HFFc6 (cell line): ENCODE results near the gene NAPSA. TPM values are rescaled to one million over a fixed set of nuclear protein-coding genes. Genes with fewer than 3 reads are reported as not detected.
A peak's percentile ranks its signal among the peaks of the same experiment; 100 is the strongest.

Experiments used
- DNase-seq: peaks from one replicate; pipeline ENCODE4 v3.0.0-alpha.2; 2018
- H3K27ac Mint-ChIP-seq: 2 replicates; pipeline ENCODE4 v1.8.0; 2020; ENCODE audit warnings: mild to moderate bottlenecking, mixed read lengths
- H3K27me3 Mint-ChIP-seq: 2 replicates; pipeline ENCODE4 v1.8.0; 2021; ENCODE audit warnings: mild to moderate bottlenecking, moderate library complexity, mixed read lengths; ENCODE audit not compliant: insufficient read depth
- H3K36me3 Mint-ChIP-seq: 2 replicates; pipeline ENCODE4 v1.8.0; 2021; ENCODE audit warnings: low read depth, mixed read lengths
- H3K4me1 Mint-ChIP-seq: 2 replicates; pipeline ENCODE4 v1.8.0; 2020; ENCODE audit warnings: low read depth, mixed read lengths
- H3K4me3 Mint-ChIP-seq: 2 replicates; pipeline ENCODE4 v1.8.0; 2020; ENCODE audit warnings: mild to moderate bottlenecking, moderate library complexity, mixed read lengths
- H3K9me3 Mint-ChIP-seq: 2 replicates; pipeline ENCODE4 v1.8.0; 2020; ENCODE audit warnings: mild to moderate bottlenecking, mixed read lengths
- CTCF ChIP-seq: fragments of 200-600 bp; sonication (generic); IDR thresholded peaks from 2 replicates; pipeline ENCODE4 v1.5.0; 2021; ENCODE audit warnings: antibody characterized with exemption, mild to moderate bottlenecking
- total RNA-seq, 6 experiments: library from RNA; stranded (reverse); fragmentation: NEBNext Ultra II Directional; extraction: Animal tissue kit (Norgen Biotek cat#: 25700); gene quantifications; 2 replicates in 1 of 6; 3 replicates in 5 of 6; pipeline ENCODE4 v1.2.3, GENCODE V29; 2021

Gene NAPSA
- total RNA-seq, 6 experiments from 2014 or later: 0.12 to 0.66 (median 0.41) TPM; not detected in 2

GRCh38 chr19:50315773-50316448 lies 49.5 kb downstream of the NAPSA start:
- H3K9me3 Mint-ChIP-seq: no peaks in the 10 kb centered on the region
- peak; percentile 5 for DNase-seq
- H3K36me3 Mint-ChIP-seq: no peaks in the 10 kb centered on the region
- H3K27me3 Mint-ChIP-seq: peaks cover 32% of the 10 kb centered on the region
- no peak for TF ChIP-seq CTCF
- peaks cover 6% of the 10 kb centered on the region; the same call in 1 of the 2 replicates for H3K4me1 Mint-ChIP-seq
- no peak overlapping the region for H3K4me3 Mint-ChIP-seq
- H3K27ac Mint-ChIP-seq: no peak overlapping the region

- H3K27me3 Mint-ChIP-seq: peaks cover 41% of the 10 kb centered on the region
- no peak for TF ChIP-seq CTCF
- H3K4me3 Mint-ChIP-seq: no peak overlapping the region
- no peaks in the 10 kb centered on the region for H3K36me3 Mint-ChIP-seq
- H3K9me3 Mint-ChIP-seq: no peaks in the 10 kb centered on the region
- no peak for DNase-seq
- no peak overlapping the region for H3K27ac Mint-ChIP-seq
- peaks cover 6% of the 10 kb centered on the region; the same call in 1 of the 2 replicates for H3K4me1 Mint-ChIP-seq
These were observed 50.4 kb downstream of the NAPSA start for GRCh38 chr19:50314724-50315708.

GRCh38 chr19:50313812-50314536 lies 51.5 kb downstream of the NAPSA start:
- Mint-ChIP-seq H3K4me3 (no peak overlapping the region), H3K36me3 (no peaks in the 10 kb centered on the region), H3K4me1 (peaks cover 6% of the 10 kb centered on the region; the same call in 1 of the 2 replicates), H3K27me3 (peaks cover 41% of the 10 kb centered on the region), H3K9me3 (no peaks in the 10 kb centered on the region), H3K27ac (no peak overlapping the region)
- TF ChIP-seq CTCF: no peak
- DNase-seq: no peak

GRCh38 chr19:50312967-50313811 lies 52.2 kb downstream of the NAPSA start:
- Mint-ChIP-seq H3K36me3 (no peaks in the 10 kb centered on the region), H3K4me3 (no peak overlapping the region), H3K4me1 (peaks cover 6% of the 10 kb centered on the region; the same call in 1 of the 2 replicates), H3K9me3 (no peaks in the 10 kb centered on the region), H3K27me3 (peaks cover 47% of the 10 kb centered on the region), H3K27ac (no peak overlapping the region)
- TF ChIP-seq CTCF: no peak
- DNase-seq: no peak
